GM19238 (cell line): Measurements from ENCODE around the gene ZIC4.

Experiments used
- DNase-seq: peaks from one replicate; pipeline ENCODE4 v3.0.0; 2011; ENCODE audit warnings: low spot score; ENCODE audit not compliant: insufficient read length

Gene ZIC4

DNA sequence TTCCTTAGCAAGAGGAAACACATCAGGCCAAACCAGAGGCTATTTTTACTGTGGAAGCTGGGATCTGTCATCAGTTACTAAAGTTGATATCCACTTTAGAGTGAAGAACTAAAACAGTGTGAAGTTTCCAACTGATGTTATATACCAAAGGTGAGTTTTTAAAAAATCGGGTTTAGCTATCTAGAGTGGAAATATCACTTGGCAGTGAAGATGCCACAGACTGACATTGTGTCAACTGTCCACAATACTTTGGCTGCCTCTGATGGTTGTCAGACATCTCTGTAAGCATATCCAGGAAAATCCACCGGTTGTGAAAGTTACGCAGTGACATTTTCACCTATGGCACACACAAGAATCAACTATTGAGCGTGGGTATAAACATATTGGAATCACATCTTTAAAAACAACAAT, 12.0 kb upstream of the ZIC4 start:
- DNase-seq, result no peak

DNA sequence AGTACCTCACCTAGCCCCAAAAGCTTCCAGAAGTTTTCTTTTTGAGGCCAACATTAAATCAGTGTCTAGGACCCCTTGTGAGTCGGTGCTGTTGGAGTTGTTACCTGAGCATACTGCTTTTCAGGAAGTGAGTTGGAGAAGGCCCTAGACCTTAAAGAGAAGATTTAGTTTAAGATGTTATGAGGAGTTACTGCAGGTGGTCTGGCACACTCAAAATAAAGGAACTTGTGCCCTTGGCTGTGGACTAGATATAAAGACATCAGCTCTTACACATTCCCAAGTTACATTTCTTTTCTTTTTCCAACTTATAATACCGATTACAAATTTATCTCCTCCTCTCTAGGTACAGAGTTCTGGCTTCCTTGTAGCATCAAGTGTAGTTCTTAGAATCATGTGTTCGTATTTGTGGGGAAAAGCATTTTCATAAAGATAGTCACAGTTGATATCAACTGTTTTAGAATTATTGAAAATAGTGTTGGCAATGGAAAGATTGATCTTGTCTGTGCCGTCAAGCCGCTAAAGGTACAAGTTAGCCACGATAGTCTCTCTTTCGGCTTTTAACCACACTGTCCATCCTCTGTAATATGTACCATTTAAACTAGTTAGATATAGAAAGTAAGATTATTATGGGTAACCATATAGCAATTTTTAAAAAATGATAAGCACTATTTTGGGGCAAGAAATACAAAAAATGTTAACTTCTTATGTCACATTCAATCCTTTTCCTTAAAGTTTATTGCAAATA, 11.4 kb upstream of the ZIC4 start:
- DNase-seq, result no peak

DNA sequence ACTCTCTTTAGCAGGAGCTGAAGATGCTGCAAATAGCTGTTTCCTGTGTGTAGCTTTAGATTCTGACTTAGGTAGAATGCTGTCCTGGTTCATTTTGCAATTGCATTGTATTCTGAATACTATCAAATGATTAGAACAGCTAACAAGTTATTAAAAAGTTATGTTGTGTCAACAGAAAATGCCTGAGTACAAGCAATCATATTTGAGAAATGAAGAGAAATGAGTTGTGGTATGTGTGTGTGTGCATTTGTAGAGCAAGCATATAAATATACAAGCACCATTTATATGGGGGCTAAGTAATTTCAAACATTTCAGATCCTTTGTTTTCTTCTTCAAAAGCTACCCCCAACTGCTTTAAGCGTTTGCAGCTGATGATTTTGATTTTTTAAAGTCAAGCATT, 10.6 kb upstream of the ZIC4 start:
- DNase-seq, result no peak

DNA sequence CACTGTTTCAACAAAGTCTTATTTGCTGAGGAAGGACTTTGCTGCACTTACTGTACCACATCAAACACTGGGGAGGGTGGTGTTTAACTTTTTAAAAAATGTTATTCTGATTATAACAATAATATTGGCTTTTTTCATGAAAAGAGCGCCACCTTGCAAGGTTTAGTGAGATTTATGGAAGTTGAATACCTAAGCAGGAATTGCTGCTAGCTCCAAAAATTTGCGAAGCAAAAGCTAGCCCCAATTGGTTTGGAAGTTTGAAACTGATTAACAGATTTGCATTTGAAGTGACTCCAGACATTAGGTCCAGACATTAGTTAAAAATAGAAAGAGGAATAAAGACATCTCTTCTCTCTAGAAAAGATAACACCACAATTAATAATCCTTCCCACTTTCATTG, 9.5 kb upstream of the ZIC4 start:
- DNase-seq, result no peak

- DNase-seq, result no peak
These were observed 8.9 kb upstream of the ZIC4 start for GRCh38 chr3:147415286-147415685.

DNA sequence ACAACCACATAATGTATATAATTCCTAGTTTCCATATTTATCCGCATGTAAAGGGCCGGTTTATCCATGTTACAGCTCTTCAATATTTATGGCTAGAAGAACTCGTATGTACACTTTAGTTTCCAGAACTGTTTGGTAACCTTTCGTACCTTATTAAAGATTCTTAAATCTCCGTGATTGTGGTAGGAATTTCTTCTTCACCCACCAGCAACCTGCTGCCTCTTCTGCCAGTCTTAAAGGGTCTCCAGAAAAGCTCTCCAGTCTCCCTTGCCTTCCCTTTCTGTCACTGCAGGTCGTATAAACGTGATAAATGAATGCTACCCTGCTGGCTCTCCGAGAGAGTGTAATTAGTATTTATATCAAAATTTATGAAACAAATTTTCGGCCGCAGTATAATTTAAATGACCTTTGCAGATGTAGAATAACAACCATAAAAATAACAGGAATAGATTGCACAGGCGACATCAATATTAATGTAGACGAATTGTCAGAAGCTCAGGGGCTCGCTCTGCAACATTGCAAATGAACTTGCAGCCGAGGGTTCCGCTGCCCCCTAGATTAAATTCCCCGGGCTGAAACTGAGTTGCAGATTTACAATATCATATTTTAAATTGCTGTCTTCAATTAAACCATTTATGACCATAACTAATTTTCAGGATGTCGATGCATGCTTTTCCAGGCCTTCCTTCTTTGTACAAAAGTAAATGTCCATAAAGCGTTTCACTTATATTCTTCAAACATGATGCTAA, 8.2 kb upstream of the ZIC4 start:
- no peak for DNase-seq

DNA sequence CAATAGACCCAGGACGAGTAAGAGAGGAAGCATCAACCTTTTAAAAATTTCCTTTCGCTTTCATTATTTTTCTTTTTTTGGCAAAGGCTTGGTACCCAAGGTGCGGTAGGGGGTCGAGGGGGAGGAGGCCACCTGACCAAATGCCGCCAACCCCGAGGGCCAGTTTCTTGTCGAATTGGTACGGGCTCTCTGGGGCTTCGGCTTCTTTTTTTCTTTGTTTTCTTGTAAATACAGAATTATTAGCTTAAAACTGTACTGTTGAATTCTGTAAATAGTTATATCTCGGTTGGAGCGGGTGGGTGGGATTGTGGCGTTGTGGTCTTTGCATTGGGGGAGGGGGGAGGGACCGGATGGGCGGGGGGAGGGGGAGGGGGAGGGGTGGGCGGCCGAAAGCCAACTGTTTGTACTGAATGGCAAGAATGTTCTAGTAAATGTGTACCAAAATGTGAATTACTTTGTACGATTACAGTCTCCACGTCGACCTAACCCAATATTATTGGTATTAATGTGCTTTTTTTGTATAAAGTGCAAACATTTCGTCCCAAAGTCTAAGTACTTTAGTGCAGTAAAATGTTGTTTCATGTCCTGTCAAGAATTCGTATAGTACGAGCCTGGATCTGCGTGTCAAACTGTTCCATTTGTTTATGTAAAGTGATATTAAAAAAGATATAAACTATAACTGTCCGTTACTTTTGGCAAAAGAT, 7.5 kb upstream of the ZIC4 start:
- no peak for DNase-seq

GRCh38 chr3:147412917-147413685, 6.8 kb upstream of the ZIC4 start:
- no peak for DNase-seq

- DNase-seq, result no peak
These were observed 6.0 kb upstream of the ZIC4 start for GRCh38 chr3:147412261-147412916.

GRCh38 chr3:147411815-147412241, 5.5 kb upstream of the ZIC4 start:
- no peak for DNase-seq

- no peak for DNase-seq
These were observed 5.0 kb upstream of the ZIC4 start for GRCh38 chr3:147411238-147411814.

DNA sequence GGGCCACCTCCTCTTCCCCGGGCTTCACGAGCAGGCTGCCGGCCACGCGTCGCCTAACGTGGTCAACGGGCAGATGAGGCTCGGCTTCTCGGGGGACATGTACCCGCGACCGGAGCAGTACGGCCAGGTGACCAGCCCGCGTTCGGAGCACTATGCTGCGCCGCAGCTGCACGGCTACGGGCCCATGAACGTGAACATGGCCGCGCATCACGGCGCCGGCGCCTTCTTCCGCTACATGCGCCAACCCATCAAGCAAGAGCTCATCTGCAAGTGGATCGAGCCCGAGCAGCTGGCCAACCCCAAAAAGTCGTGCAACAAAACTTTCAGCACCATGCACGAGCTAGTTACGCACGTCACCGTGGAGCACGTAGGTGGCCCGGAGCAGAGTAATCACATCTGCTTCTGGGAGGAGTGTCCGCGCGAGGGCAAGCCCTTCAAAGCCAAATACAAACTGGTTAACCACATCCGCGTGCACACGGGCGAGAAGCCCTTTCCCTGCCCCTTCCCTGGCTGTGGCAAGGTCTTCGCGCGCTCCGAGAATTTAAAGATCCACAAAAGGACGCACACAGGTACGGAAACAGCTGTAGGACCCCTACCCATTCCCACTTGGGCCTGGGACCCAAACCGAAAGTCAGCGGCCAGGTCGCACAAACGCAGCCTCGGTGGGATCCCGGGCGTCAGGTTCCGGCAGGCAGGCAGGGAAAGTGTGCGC, 4.3 kb upstream of the ZIC4 start:
- DNase-seq, result no peak

DNA sequence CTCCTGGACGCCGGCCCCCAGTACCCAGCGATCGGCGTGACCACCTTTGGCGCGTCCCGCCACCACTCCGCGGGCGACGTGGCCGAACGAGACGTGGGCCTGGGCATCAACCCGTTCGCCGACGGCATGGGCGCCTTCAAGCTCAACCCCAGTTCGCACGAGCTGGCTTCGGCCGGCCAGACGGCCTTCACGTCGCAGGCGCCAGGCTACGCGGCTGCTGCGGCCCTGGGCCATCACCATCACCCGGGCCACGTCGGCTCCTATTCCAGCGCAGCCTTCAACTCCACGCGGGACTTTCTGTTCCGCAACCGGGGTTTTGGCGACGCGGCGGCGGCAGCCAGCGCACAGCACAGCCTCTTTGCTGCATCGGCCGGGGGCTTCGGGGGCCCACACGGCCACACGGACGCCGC, 3.8 kb upstream of the ZIC4 start:
- DNase-seq, result no peak

DNA sequence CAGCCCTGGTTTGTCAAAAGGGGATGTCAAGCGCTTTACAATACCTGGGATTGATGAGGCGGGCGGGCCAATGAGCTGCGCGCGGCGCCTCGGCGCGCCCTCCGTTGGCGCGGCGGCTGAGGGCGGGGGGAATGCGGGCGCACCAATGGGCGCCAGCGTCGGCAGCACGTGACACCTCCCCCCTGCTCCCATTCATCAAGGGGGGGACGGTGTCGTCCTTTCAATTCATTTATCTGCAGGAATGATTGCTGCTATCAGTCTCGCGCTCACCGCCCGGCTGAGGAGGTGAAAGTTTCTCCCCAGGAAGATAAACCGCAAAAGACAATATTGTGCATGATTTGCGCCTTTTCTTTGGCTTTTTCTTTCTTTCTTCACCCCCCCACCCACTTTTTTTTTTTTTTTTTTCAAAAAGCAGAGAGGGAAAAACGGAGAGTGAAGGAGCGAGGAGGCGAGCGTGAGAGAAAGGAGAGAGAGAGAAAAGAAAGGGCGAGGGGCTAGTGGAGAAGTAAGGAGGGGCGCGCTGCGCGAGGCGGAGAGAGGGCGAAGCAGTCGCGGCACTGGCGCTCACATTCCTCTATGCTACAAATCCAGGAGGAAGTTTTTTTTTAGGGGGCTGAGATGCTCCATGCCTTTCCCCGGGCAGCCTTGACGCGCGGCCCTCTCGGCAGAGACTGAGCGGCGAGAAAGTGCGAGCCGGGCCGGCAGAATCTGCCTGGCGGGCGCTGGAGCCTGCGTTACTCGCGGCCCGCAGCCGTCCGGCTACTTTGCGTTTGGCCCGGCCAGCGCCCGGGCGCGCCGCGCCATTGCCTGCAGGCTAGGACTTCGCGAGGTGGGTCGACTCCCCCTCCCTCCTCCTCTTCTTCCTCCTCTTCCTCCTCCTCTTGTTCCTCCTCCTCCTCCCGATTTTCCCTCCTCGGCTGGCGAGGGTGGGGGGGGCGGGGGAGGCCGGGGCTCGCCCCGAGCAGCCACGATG, 3.1 kb upstream of the ZIC4 start, which contains the start of gene ZIC1:
Gene ZIC1 (plus strand): TSS at position 223 of the 973 bp plus-strand sequence. CDS start 748 bp downstream, at position 971.
- no peak for DNase-seq

DNA sequence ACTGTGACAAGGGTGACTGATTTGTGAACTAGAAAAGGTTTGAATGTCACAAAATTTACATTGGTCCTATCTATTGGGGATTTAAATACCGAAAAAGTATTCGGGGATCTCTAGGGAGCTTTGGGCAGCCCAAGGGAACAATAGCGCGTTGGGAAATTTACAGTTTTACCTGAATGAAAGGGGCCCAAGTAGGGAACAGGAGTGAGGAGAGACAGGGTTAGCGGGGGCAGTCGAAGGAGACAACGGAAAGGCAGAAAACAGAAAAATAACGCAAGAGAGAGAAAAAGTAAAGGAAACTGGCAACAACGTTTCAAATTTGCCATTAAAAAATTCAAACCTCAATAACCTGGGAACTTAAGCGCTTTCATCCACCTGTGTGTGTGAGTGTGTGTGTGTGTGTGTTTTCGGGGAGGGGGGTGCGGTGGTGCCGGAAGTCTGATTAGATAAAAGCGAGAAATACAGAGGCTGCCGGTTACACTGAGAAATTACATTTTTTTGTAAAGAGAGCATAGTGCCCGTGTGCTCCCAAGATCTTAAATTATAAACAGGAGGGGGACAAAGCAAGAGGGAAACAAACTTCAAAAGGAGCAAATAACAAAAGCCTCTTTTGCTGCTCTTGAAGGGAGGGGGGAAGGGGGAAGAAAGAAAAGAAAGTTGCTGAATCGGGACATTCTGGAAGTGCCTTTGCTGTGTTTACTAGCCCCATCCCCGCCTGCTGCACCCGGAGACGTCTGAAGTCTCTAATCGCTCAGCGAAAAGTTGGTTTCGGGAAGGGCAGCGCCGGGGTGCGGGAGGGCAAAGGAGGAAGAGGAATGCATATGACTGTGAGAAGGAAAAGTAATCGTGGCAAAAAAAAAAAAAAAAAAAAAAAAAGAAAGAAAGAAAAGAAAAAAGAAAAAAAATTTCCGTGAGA, 2.1 kb upstream of the ZIC4 start:
- no peak for DNase-seq

DNA sequence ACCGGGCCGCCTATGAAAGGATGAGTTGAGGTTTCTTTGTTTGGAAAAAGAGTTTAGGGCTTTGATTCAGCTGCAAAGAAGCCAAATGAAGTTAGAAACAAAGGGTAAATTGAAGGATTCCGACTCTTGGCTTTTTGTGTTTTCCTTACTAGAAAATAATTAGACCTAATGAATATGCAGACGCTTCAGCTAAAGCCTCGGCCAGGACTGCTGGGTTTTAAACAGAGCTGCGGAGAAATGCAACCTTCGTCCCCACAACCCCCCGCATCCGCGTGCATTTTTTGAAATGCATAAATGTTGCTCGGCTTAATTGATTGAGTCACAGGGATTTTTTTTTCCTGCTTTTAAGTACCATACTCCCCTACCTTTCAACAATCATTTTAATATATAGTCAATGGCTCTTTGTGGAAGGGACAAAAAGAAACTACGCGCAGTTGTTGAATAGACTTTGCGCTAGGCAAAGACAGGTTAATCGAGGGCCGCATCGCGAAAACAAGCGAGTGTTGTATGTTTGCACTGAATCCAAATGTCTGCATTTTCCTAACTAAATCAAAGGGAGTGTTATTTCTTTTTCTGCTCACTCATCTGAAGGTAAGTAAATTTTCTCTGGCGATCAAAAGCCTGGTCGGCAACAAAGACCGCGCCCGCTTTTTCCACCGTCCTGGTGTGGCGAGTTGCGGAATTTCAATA, 1.3 kb upstream of the ZIC4 start:
- no peak for DNase-seq

DNA sequence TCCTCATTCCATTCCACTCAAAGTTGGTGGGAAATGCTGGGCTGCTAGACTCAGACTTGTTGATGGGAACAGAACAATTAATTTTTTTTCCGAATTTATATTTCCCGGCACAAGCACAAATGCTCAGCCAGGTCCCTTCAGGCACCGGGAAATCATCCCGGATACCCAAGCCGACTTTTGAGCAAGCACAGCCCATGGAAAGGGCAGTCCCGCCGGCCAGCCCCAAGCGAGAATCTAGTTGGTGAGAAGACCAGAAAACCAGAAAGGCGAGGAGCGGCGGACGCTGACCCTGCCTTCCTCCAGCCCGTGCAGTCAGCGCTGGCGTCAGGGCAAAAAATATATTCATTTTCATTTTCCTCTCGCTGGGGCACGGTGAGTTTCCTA, 763 bp upstream of the ZIC4 start:
- no peak for DNase-seq
